Hepatocyte (in vitro differentiated cells): Measurements from ENCODE around the gene LRRC19. TPM values are rescaled to one million over a fixed set of nuclear protein-coding genes. Genes with fewer than 3 reads are reported as not detected.

Experiments used
- DNase-seq: peaks from one replicate; pipeline ENCODE4 v3.0.0-alpha.2; 2016; ENCODE audit warnings: low spot score
- H2AFZ ChIP-seq: fragments of 200-600 bp; sonication (generic); 2 replicates; pipeline ENCODE4 v1.6.0; 2016; ENCODE audit warnings: antibody characterized with exemption, mild to moderate bottlenecking
- H3K27ac ChIP-seq: fragments of 200-600 bp; sonication (generic); 2 replicates; pipeline ENCODE4 v1.5.1; 2016; ENCODE audit warnings: mild to moderate bottlenecking
- H3K27me3 ChIP-seq: fragments of 200-600 bp; sonication (generic); 2 replicates; pipeline ENCODE4 v1.6.1; 2016
- H3K36me3 ChIP-seq: fragments of 200-600 bp; sonication (generic); replicated peaks from 2 replicates; pipeline ENCODE4 v1.5.1; 2016; ENCODE audit warnings: low read depth; ENCODE audit not compliant: insufficient read depth
- H3K4me1 ChIP-seq: fragments of 200-600 bp; sonication (generic); 2 replicates; pipeline ENCODE4 v1.5.1; 2016; ENCODE audit warnings: mild to moderate bottlenecking, moderate library complexity; ENCODE audit not compliant: insufficient read depth
- H3K4me2 ChIP-seq: fragments of 200-600 bp; sonication (generic); 2 replicates; pipeline ENCODE4 v1.6.0; 2016
- H3K4me3 ChIP-seq: fragments of 200-600 bp; sonication (generic); 2 replicates; pipeline ENCODE4 v1.5.1; 2016; ENCODE audit warnings: mild to moderate bottlenecking
- H3K79me2 ChIP-seq: fragments of 200-600 bp; sonication (generic); 2 replicates; pipeline ENCODE4 v1.6.0; 2017; ENCODE audit warnings: mild to moderate bottlenecking
- H3K9me2 ChIP-seq: fragments of 200-600 bp; sonication (generic); replicated peaks from 2 replicates; pipeline ENCODE4 v1.6.0; 2017; ENCODE audit warnings: mild to moderate bottlenecking; ENCODE audit not compliant: insufficient read depth
- H3K9me3 ChIP-seq: fragments of 200-600 bp; sonication (generic); 2 replicates; pipeline ENCODE4 v1.5.1; 2016; ENCODE audit warnings: low read depth, mild to moderate bottlenecking
- H4K20me1 ChIP-seq: fragments of 200-600 bp; sonication (generic); 2 replicates; pipeline ENCODE4 v1.6.0; 2016; ENCODE audit warnings: mild to moderate bottlenecking; ENCODE audit not compliant: insufficient read depth, poor library complexity, severe bottlenecking
- CTCF ChIP-seq: fragments of 200-600 bp; sonication (generic); IDR thresholded peaks from 2 replicates; pipeline ENCODE4 v1.5.1; 2016; ENCODE audit warnings: antibody characterized with exemption, mild to moderate bottlenecking; ENCODE audit not compliant: poor library complexity
- EZH2 ChIP-seq: fragments of 200-600 bp; sonication (generic); IDR thresholded peaks from 2 replicates; pipeline ENCODE4 v1.6.1; 2016; ENCODE audit warnings: antibody characterized with exemption, mild to moderate bottlenecking, borderline replicate concordance
- EZH2phosphoT487 ChIP-seq: fragments of 200-600 bp; sonication (generic); IDR thresholded peaks from one replicate; pipeline ENCODE4 v1.6.1; 2018; ENCODE audit warnings: antibody characterized with exemption, mild to moderate bottlenecking, low read depth, moderate library complexity; ENCODE audit not compliant: unreplicated experiment, severe bottlenecking
- WGBS: methylation state at CpG from one replicate; pipeline ENCODE4 v1.1.6; 2016; ENCODE audit warnings: low lambda C conversion rate; ENCODE audit errors: missing lambda C conversion rate; 5-methylcytosine and 5-hydroxymethylcytosine counted together
- polyA plus RNA-seq: library from polyadenylated mRNA; unstranded; fragments of >200 nt; fragmentation: Nextera tagmentation; extraction: Ambion mirVana; gene quantifications from 2 replicates; pipeline ENCODE4 v1.2.1, GENCODE V29; 2016
- total RNA-seq: library from RNA; depleted of rRNA; stranded (reverse); fragments of >200 nt; gene quantifications from 2 replicates; pipeline ENCODE4 v1.2.3, GENCODE V29; 2014

Gene LRRC19
- total and polyA plus RNA-seq, 2 experiments from 2014 or later, result 9.6 to 44.6 TPM

GRCh38 chr9:26946753-26947727 is 58.4 kb downstream of the LRRC19 start, which contains the start of gene PLAA:
Gene PLAA (minus strand): TSS chr9:26947242. CDS start chr9:26947045, 197 bp downstream.
- Histone ChIP-seq H3K79me2 (peaks cover 47% of the 10 kb centered on the region), H3K9me2 (no peaks in the 10 kb centered on the region), H4K20me1 (peaks cover 7% of the 10 kb centered on the region), H3K36me3 (no peaks in the 10 kb centered on the region), H3K27me3 (no peaks in the 10 kb centered on the region), H3K4me1 (peaks cover 12% of the 10 kb centered on the region), H3K4me2 (peak within 1 kb of the TSS; percentile 87), H3K27ac (peak within 1 kb of the TSS; percentile 98), H2AFZ (peak within 1 kb of the TSS; percentile 74), H3K9me3 (no peaks in the 10 kb centered on the region), H3K4me3 (peak within 1 kb of the TSS; percentile 36)
- under 1% methylated on average over 72 of the region's 76 CpGs for WGBS
- DNase-seq, result peak; percentile 96
- no peak for TF ChIP-seq EZH2phosphoT487
- peak; percentile 30 for TF ChIP-seq CTCF

GRCh38 chr9:26945591-26945990 is 59.9 kb downstream of the LRRC19 start:
- Histone ChIP-seq H3K4me2 (peak overlapping the region; percentile 87), H3K9me2 (no peaks in the 10 kb centered on the region), H3K36me3 (no peaks in the 10 kb centered on the region), H3K27me3 (no peaks in the 10 kb centered on the region), H3K9me3 (no peaks in the 10 kb centered on the region), H3K4me1 (peaks cover 12% of the 10 kb centered on the region), H4K20me1 (peaks cover 7% of the 10 kb centered on the region), H3K4me3 (peak overlapping the region; percentile 36), H3K79me2 (peaks cover 61% of the 10 kb centered on the region), H2AFZ (no peak overlapping the region), H3K27ac (peak overlapping the region; percentile 98)
- no peak for DNase-seq
- 9% methylated on average over 2 of the region's 2 CpGs for WGBS
- TF ChIP-seq EZH2phosphoT487 (no peak), CTCF (no peak), EZH2 (no peak)

Other genes with a start within 250 kb of the LRRC19 start
- 29.1 and 39.8 TPM in 2 replicates for gene CAAP1, start 112.9 kb downstream of the LRRC19 start, total RNA-seq
- gene CAAP1, start 112.9 kb downstream of the LRRC19 start, polyA plus RNA-seq, result 15.1 and 21.2 TPM in 2 replicates
- gene PLAA, start 58.4 kb downstream of the LRRC19 start, total RNA-seq, result 24.7 and 33.9 TPM in 2 replicates
- gene PLAA, start 58.4 kb downstream of the LRRC19 start, polyA plus RNA-seq, result 22.8 and 26.7 TPM in 2 replicates
- gene IFT74, start 49.3 kb downstream of the LRRC19 start, total RNA-seq, result 14.8 and 15.3 TPM in 2 replicates
- 9.6 and 12.6 TPM in 2 replicates for gene IFT74, start 49.3 kb downstream of the LRRC19 start, polyA plus RNA-seq
- gene TEK, start 103.6 kb upstream of the LRRC19 start, total RNA-seq, result 3.9 and 5.6 TPM in 2 replicates
- gene TEK, start 103.6 kb upstream of the LRRC19 start, polyA plus RNA-seq, result 2.0 TPM in 2 replicates